GM23338 (cell line): Measurements from ENCODE around the gene CACNG6. TPM values are rescaled to one million over a fixed set of nuclear protein-coding genes. Genes with fewer than 3 reads are reported as not detected.
A peak's percentile ranks its signal among the peaks of the same experiment; 100 is the strongest.

Source experiments
- ATAC-seq: fragments of 200-7000 bp; cut with Tn5 transposase; 3 replicates; pipeline ENCODE4 v1.9.1; 2020
- DNase-seq: peaks from one replicate; pipeline ENCODE4 v3.0.0-alpha.2; 2015; ENCODE audit warnings: low spot score
- H2AFZ ChIP-seq: fragments of 200-600 bp; sonication (generic); 2 replicates; pipeline ENCODE4 v1.8.0; 2016; ENCODE audit warnings: antibody characterized with exemption, mild to moderate bottlenecking, moderate library complexity
- H3F3A ChIP-seq: fragments of 200-600 bp; sonication (generic); replicated peaks from 2 replicates; pipeline ENCODE4 v1.8.0; 2017; ENCODE audit warnings: antibody characterized with exemption, mixed run types, low read depth
- H3K27ac ChIP-seq: fragments of 200-600 bp; sonication (generic); 2 replicates; pipeline ENCODE4 v1.6.1; 2016; ENCODE audit warnings: low read depth
- H3K27me3 ChIP-seq: fragments of 200-600 bp; sonication (generic); 2 replicates; pipeline ENCODE4 v1.8.0; 2016; ENCODE audit warnings: mild to moderate bottlenecking, mixed run types, moderate library complexity; ENCODE audit not compliant: insufficient read depth
- H3K36me3 ChIP-seq: fragments of 200-600 bp; sonication (generic); 2 replicates; pipeline ENCODE4 v1.8.0; 2016; ENCODE audit warnings: mild to moderate bottlenecking; ENCODE audit not compliant: insufficient read depth
- H3K4me1 ChIP-seq: fragments of 200-600 bp; sonication (generic); 2 replicates; pipeline ENCODE4 v1.8.0; 2016; ENCODE audit warnings: mild to moderate bottlenecking, moderate library complexity; ENCODE audit not compliant: insufficient read depth
- H3K4me2 ChIP-seq: fragments of 200-600 bp; sonication (generic); 2 replicates; pipeline ENCODE4 v1.7.1; 2017; ENCODE audit warnings: mixed run types
- H3K4me3 ChIP-seq: fragments of 200-600 bp; sonication (generic); 2 replicates; pipeline ENCODE4 v1.6.1; 2016; ENCODE audit warnings: mixed run types
- H3K79me2 ChIP-seq: fragments of 200-600 bp; sonication (generic); replicated peaks from 2 replicates; pipeline ENCODE4 v1.8.0; 2017; ENCODE audit warnings: mild to moderate bottlenecking; ENCODE audit not compliant: insufficient read depth
- H3K9me2 ChIP-seq: fragments of 200-600 bp; sonication (generic); 2 replicates; pipeline ENCODE4 v1.8.0; 2017; ENCODE audit not compliant: insufficient read depth
- H4K20me1 ChIP-seq: fragments of 200-600 bp; sonication (generic); replicated peaks from 2 replicates; pipeline ENCODE4 v1.8.0; 2017; ENCODE audit warnings: mild to moderate bottlenecking; ENCODE audit not compliant: insufficient read depth
- H3K27ac Mint-ChIP-seq: 2 replicates; pipeline ENCODE4 v1.8.0; 2020; ENCODE audit warnings: inconsistent platforms, mild to moderate bottlenecking, moderate library complexity, mixed read lengths
- H3K27me3 Mint-ChIP-seq: 3 replicates; pipeline ENCODE4 v1.8.0; 2022; ENCODE audit warnings: low read depth, mild to moderate bottlenecking, moderate library complexity, mixed read lengths, inconsistent platforms; ENCODE audit not compliant: insufficient read depth, poor library complexity
- H3K36me3 Mint-ChIP-seq: 3 replicates; pipeline ENCODE4 v1.8.0; 2021; ENCODE audit warnings: low read depth, mild to moderate bottlenecking, inconsistent platforms, moderate library complexity, mixed read lengths
- H3K4me1 Mint-ChIP-seq: 3 replicates; pipeline ENCODE4 v1.8.0; 2020; ENCODE audit warnings: mild to moderate bottlenecking, inconsistent platforms, mixed read lengths
- H3K4me3 Mint-ChIP-seq: 3 replicates; pipeline ENCODE4 v1.8.0; 2021; ENCODE audit warnings: moderate library complexity, mild to moderate bottlenecking, inconsistent platforms, mixed read lengths
- H3K9me3 Mint-ChIP-seq: 3 replicates; pipeline ENCODE4 v1.8.0; 2020; ENCODE audit warnings: moderate library complexity, mild to moderate bottlenecking, inconsistent platforms, mixed read lengths
- CREB1 ChIP-seq: fragments of 250-450 bp; sonication (Bioruptor Pico); IDR thresholded peaks from 2 replicates; pipeline ENCODE4 v1.5.0; 2020; ENCODE audit warnings: low read depth, mild to moderate bottlenecking, moderate library complexity
- CTCF ChIP-seq, 2 experiments: fragments of 200-600 bp in 1 of 2; sonication (generic) in 1 of 2; conservative IDR thresholded peaks; 2 replicates each; pipeline versions ENCODE4 v1.5.1 to v1.6.1; 2016 to 2017; ENCODE audit warnings: antibody characterized with exemption in 2 of 2, low read depth in 2 of 2, mild to moderate bottlenecking in 2 of 2, moderate library complexity in 1 of 2
- EZH2 ChIP-seq: fragments of 200-600 bp; sonication (generic); IDR thresholded peaks from one replicate; pipeline ENCODE4 v1.8.0; 2017; ENCODE audit warnings: antibody characterized with exemption, mild to moderate bottlenecking, low read depth; ENCODE audit not compliant: unreplicated experiment
- JUNB ChIP-seq: IDR thresholded peaks from one replicate; pipeline ENCODE4 v1.6.1; 2016; ENCODE audit warnings: antibody characterized with exemption; ENCODE audit not compliant: unreplicated experiment
- NANOG ChIP-seq: IDR thresholded peaks from 2 replicates; pipeline ENCODE4 v1.6.1; 2016; ENCODE audit warnings: antibody characterized with exemption, borderline replicate concordance
- POLR2AphosphoS5 ChIP-seq: IDR thresholded peaks from 2 replicates; pipeline ENCODE4 v1.6.1; 2016; ENCODE audit warnings: antibody characterized with exemption, low read depth
- ZNF462 ChIP-seq: fragments of 250-450 bp; sonication (Bioruptor Pico); IDR thresholded peaks from 2 replicates; pipeline ENCODE4 v1.5.0; 2020; ENCODE audit warnings: mild to moderate bottlenecking, moderate library complexity
- polyA plus RNA-seq: library from polyadenylated mRNA; unstranded; fragments of >200 nt; fragmentation: Nextera tagmentation; extraction: Ambion mirVana; gene quantifications from 2 replicates; pipeline ENCODE4 v1.2.1, GENCODE V29; 2016
- total RNA-seq: library from RNA; depleted of rRNA; stranded (reverse); fragments of >200 nt; shearing (Covaris generic); gene quantifications from 2 replicates; pipeline ENCODE4 v1.2.3, GENCODE V29; 2014

Gene CACNG6
- total and polyA plus RNA-seq, 2 experiments from 2014 or later, result 0.38 to 1.5 TPM

- TF ChIP-seq ZNF462 (CRISPR knock-in tag), result no peak
- no peak for TF ChIP-seq CTCF (conservative IDR thresholded peaks at IDR 0.05; ENCODE audit: low read depth in 2 of 2)
- TF ChIP-seq NANOG, result no peak
- no peak for TF ChIP-seq POLR2AphosphoS5
- TF ChIP-seq JUNB, result no peak
These were observed 37.9 kb downstream of the CACNG6 start (continued) for GRCh38 chr19:54029301-54029700.

- no peaks in the 10 kb centered on the region for H3K36me3 ChIP-seq
- peak; percentile 96 for ATAC-seq
- Mint-ChIP-seq H3K27me3 (peaks cover 3% of the 10 kb centered on the region), H3K9me3 (no peaks in the 10 kb centered on the region), H3K4me1 (peaks cover 22% of the 10 kb centered on the region), H3K27ac (peak overlapping the region; percentile 23; the same call in 1 of the 2 replicates), H3K4me3 (no peak overlapping the region), H3K36me3 (no peaks in the 10 kb centered on the region)
- H3K9me2 ChIP-seq, result no peaks in the 10 kb centered on the region
- H2AFZ ChIP-seq, result no peak overlapping the region
- peaks cover 7% of the 10 kb centered on the region for H3K4me1 ChIP-seq
- H3K4me2 ChIP-seq, result no peak overlapping the region; the same call in 1 of the 2 replicates
- H4K20me1 ChIP-seq, result no peaks in the 10 kb centered on the region
- 0 out of 2 replicates have a peak overlapping the region, but pooled peaks have one; percentile 0 for H3K27ac ChIP-seq
- TF ChIP-seq CREB1 (CRISPR knock-in tag) (no peak), CTCF (conservative IDR thresholded peaks at IDR 0.05; ENCODE audit: low read depth in 2 of 2) (peak; percentile 72 to 88), NANOG (no peak), EZH2 (no peak)
- peak; percentile 95 for DNase-seq
- no peaks in the 10 kb centered on the region for H3K27me3 ChIP-seq
- H3K79me2 ChIP-seq, result no peaks in the 10 kb centered on the region
- H3F3A ChIP-seq, result peaks cover 11% of the 10 kb centered on the region
- no peak overlapping the region for H3K4me3 ChIP-seq
These were observed 38.6 kb downstream of the CACNG6 start for GRCh38 chr19:54029930-54030490.
